Measurements from ENCODE around the gene CLDN34.

DNA sequence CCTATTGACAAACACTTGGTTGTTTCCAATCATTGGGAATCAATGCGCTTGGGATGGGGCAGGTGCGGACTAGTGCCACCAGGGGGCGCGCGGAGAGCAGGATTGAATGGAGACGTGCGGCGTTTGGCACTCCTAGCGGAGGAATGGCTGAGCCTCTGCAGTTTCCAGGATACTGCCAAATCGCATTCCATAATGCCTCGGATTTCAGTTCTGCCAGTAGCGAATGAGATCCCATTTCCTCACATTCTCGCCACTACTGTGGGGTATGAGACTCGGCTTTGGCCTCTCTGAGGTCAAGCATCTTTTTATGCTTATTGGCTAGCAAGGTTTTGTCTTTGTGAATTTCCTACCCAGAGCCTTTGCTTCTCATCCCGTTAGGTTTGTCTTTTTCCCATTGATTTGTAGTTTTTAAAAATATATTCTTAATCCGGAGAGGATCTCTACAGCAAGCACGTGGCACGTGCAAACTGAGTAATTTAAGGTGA lies 28.7 kb downstream of the CLDN34 start:
- TF ChIP-seq, protein P1, sequence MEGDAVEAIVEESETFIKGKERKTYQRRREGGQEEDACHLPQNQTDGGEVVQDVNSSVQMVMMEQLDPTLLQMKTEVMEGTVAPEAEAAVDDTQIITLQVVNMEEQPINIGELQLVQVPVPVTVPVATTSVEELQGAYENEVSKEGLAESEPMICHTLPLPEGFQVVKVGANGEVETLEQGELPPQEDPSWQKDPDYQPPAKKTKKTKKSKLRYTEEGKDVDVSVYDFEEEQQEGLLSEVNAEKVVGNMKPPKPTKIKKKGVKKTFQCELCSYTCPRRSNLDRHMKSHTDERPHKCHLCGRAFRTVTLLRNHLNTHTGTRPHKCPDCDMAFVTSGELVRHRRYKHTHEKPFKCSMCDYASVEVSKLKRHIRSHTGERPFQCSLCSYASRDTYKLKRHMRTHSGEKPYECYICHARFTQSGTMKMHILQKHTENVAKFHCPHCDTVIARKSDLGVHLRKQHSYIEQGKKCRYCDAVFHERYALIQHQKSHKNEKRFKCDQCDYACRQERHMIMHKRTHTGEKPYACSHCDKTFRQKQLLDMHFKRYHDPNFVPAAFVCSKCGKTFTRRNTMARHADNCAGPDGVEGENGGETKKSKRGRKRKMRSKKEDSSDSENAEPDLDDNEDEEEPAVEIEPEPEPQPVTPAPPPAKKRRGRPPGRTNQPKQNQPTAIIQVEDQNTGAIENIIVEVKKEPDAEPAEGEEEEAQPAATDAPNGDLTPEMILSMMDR (optimal IDR thresholded peaks at IDR 0.05 in 1 of 3, IDR thresholded peaks at IDR 0.05 in 1 of 3, conservative IDR thresholded peaks at IDR 0.05 in 1 of 3; ENCODE audit: extremely low read depth in 1 of 3, insufficient read depth in 2 of 3, low read length in 3 of 3), result peak; percentile 82 to 90 (median 87)
- no peak for TF ChIP-seq EZH2 (IDR thresholded peaks at IDR 0.05; ENCODE audit: low read length)

Data from keratinocyte (primary cell).